ENCODE results near the gene ADAM10. TPM values are rescaled to one million over a fixed set of nuclear protein-coding genes. Genes with fewer than 3 reads are reported as not detected.

Gene ADAM10
- total RNA-seq, 1 experiment from 2014 or later = 159 TPM

DNA sequence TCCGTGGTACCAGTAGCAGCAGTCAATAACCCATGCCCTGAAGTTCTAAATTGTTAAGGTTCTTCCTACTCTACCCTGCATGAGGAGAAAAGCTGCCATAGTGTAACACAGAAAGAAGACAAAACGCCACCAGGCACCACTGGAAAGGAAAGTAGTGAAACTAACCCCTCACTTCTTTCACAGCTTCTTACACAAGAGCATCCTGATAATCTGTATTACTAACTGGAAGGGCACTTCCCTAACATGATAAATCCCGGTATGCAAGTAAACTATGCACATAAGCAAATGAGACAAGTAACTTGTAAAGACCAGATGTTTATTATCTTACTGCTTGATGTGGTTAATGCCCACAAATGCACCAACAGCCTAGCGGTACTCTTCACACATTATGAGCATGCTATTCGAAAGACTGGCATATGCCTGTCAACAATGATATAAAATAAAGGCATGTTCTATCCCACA, 141.3 kb downstream of the ADAM10 start:
- Histone ChIP-seq H4K5ac (ENCODE audit: insufficient read length, low read depth, low read length) (no peak overlapping the region), H3K23ac (ENCODE audit: insufficient read length, low read depth, low read length) (no peak overlapping the region), H3K9ac (ENCODE audit: extremely low read depth, insufficient read length, low read length) (no peak overlapping the region), H4K20me1 (ENCODE audit: control insufficient read depth, insufficient read depth, insufficient read length) (no peaks in the 10 kb centered on the region), H2BK12ac (ENCODE audit: insufficient read length, low read depth, low read length) (no peak overlapping the region), H4K8ac (replicated peaks; ENCODE audit: insufficient read length, low read depth, low read length) (no peak overlapping the region), H3K27me3 (ENCODE audit: insufficient read depth, low read length) (no peaks in the 10 kb centered on the region), H3K4ac (ENCODE audit: low read depth, low read length) (no peak overlapping the region), H2BK20ac (ENCODE audit: low read depth, low read length, poor library complexity, severe bottlenecking) (no peak overlapping the region), H2AFZ (ENCODE audit: low read length) (no peak overlapping the region), H3K4me2 (ENCODE audit: insufficient read depth, insufficient read length, low read length) (no peak overlapping the region), H4K91ac (ENCODE audit: insufficient read length, low read depth, low read length) (no peak overlapping the region), H3K56ac (ENCODE audit: insufficient read length, low read depth, low read length) (no peak overlapping the region), H3K79me1 (ENCODE audit: insufficient read depth, low read depth, low read length, poor library complexity, severe bottlenecking) (no peaks in the 10 kb centered on the region), H2BK5ac (ENCODE audit: insufficient read length, low read length) (no peak overlapping the region), H2BK15ac (ENCODE audit: low read depth, low read length) (no peak overlapping the region), H3T11ph (ENCODE audit: low read length) (no peak overlapping the region), H3K4me1 (ENCODE audit: insufficient read depth, low read length) (no peaks in the 10 kb centered on the region), H2AK5ac (ENCODE audit: insufficient read length, low read length) (no peak overlapping the region), H3K79me2 (ENCODE audit: insufficient read depth, low read length) (no peaks in the 10 kb centered on the region), H3K27ac (ENCODE audit: insufficient read length, low read depth, low read length) (no peak overlapping the region), H2BK120ac (ENCODE audit: low read depth, low read length, poor library complexity, severe bottlenecking) (no peak overlapping the region), H3K18ac (ENCODE audit: insufficient read length, low read depth, low read length) (no peak overlapping the region), H3K14ac (ENCODE audit: insufficient read depth, low read length) (no peak overlapping the region), H3K9me3 (ENCODE audit: control insufficient read depth, low read depth, low read length) (no peaks in the 10 kb centered on the region), H3K23me2 (ENCODE audit: insufficient read length, low read depth, low read length, poor library complexity, severe bottlenecking) (no peaks in the 10 kb centered on the region)
- peak overlapping the region in 1 of 3 experiments; percentile 12; a peak in 1 of 7 replicates for H3K27ac Mint-ChIP-seq
- no peaks in the 10 kb centered on the region for H3K9me3 Mint-ChIP-seq
- TF ChIP-seq, protein P1, sequence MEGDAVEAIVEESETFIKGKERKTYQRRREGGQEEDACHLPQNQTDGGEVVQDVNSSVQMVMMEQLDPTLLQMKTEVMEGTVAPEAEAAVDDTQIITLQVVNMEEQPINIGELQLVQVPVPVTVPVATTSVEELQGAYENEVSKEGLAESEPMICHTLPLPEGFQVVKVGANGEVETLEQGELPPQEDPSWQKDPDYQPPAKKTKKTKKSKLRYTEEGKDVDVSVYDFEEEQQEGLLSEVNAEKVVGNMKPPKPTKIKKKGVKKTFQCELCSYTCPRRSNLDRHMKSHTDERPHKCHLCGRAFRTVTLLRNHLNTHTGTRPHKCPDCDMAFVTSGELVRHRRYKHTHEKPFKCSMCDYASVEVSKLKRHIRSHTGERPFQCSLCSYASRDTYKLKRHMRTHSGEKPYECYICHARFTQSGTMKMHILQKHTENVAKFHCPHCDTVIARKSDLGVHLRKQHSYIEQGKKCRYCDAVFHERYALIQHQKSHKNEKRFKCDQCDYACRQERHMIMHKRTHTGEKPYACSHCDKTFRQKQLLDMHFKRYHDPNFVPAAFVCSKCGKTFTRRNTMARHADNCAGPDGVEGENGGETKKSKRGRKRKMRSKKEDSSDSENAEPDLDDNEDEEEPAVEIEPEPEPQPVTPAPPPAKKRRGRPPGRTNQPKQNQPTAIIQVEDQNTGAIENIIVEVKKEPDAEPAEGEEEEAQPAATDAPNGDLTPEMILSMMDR (conservative IDR thresholded peaks at IDR 0.05) = no peak
- H3K4me1 Mint-ChIP-seq = peaks cover 2 to 13% of the 10 kb centered on the region in 2 experiments; a peak in 3 of 4 replicates
- H3K27me3 Mint-ChIP-seq (ENCODE audit: low read depth) = no peaks in the 10 kb centered on the region
- WGBS (ENCODE audit: extremely low coverage, insufficient read length, low lambda C conversion rate) = no CpG with 5 or more reads among the region's 5 CpGs
- DNase-seq = no peak
- H3K4me3 Mint-ChIP-seq = no peak overlapping the region
- peaks cover 4 to 11% (median 11%) of the 10 kb centered on the region in 3 experiments for H3K36me3 Mint-ChIP-seq (ENCODE audit: insufficient read depth in 1 of 3, low read depth in 3 of 3)

All from H9 (cell line).